ENCODE measurements around the gene TUBB6.

TUBB6 gene

GRCh38 chr18:12291690-12292089, 16.4 kb upstream of the TUBB6 start:
- no peak for DNase-seq

GRCh38 chr18:12293831-12294230, 14.2 kb upstream of the TUBB6 start:
- no peak for DNase-seq

GRCh38 chr18:12295389-12296086, 12.5 kb upstream of the TUBB6 start:
- DNase-seq, result no peak

- DNase-seq, result no peak
These were observed 12.0 kb upstream of the TUBB6 start for GRCh38 chr18:12296087-12296403.

GRCh38 chr18:12296457-12296856, 11.6 kb upstream of the TUBB6 start:
- DNase-seq, result no peak

- no peak for DNase-seq
These were observed 8.2 kb upstream of the TUBB6 start for GRCh38 chr18:12299862-12300261.

GRCh38 chr18:12301263-12302005, 6.6 kb upstream of the TUBB6 start:
- DNase-seq, result no peak

- DNase-seq, result no peak
These were observed 5.5 kb upstream of the TUBB6 start for GRCh38 chr18:12302391-12303147.

GRCh38 chr18:12304351-12305210, 3.5 kb upstream of the TUBB6 start:
- no peak for DNase-seq

- no peak for DNase-seq
These were observed 2.8 kb upstream of the TUBB6 start for GRCh38 chr18:12305211-12305610.

- no peak for DNase-seq
These were observed 2.0 kb upstream of the TUBB6 start for GRCh38 chr18:12305930-12306629.

GRCh38 chr18:12306752-12307700, 1.0 kb upstream of the TUBB6 start:
- no peak for DNase-seq

GRCh38 chr18:12308386-12309100, 502 bp downstream of the TUBB6 start:
- DNase-seq, result no peak

- no peak for DNase-seq
These were observed 1.7 kb downstream of the TUBB6 start for GRCh38 chr18:12309683-12310198.

- DNase-seq, result no peak
These were observed 2.7 kb downstream of the TUBB6 start for GRCh38 chr18:12310762-12311161.

GRCh38 chr18:12312976-12313375, 4.9 kb downstream of the TUBB6 start:
- no peak for DNase-seq

GRCh38 chr18:12313530-12314245, 5.6 kb downstream of the TUBB6 start:
- no peak for DNase-seq

GRCh38 chr18:12314591-12315305, 6.7 kb downstream of the TUBB6 start:
- no peak for DNase-seq

- DNase-seq, result no peak
These were observed 7.4 kb downstream of the TUBB6 start for GRCh38 chr18:12315490-12315889.
